Neuronal stem cell (in vitro differentiated cells): Measurements from ENCODE around the gene CYP3A7.

Source experiments
- DNase-seq: peaks from one replicate; pipeline ENCODE4 v3.0.0-alpha.2; 2013; ENCODE audit warnings: low spot score
- H2AFZ ChIP-seq: one replicate; pipeline ENCODE4 v1.6.1; 2013; ENCODE audit warnings: mild to moderate bottlenecking, low read length, inconsistent platforms
- H2AK5ac ChIP-seq: 2 replicates; pipeline ENCODE4 v1.6.1; 2013; ENCODE audit warnings: low read depth, mild to moderate bottlenecking, inconsistent platforms, low read length, moderate library complexity, mixed read lengths
- H2BK120ac ChIP-seq: 2 replicates; pipeline ENCODE4 v1.6.1; 2013; ENCODE audit warnings: low read depth, mild to moderate bottlenecking, inconsistent platforms, low read length, moderate library complexity, mixed read lengths
- H2BK12ac ChIP-seq: one replicate; pipeline ENCODE4 v1.6.1; 2013; ENCODE audit warnings: low read length, inconsistent platforms
- H2BK15ac ChIP-seq: 2 replicates; pipeline ENCODE4 v1.6.1; 2013; ENCODE audit warnings: mild to moderate bottlenecking, low read length, inconsistent platforms, mixed read lengths
- H2BK5ac ChIP-seq: one replicate; pipeline ENCODE4 v1.6.1; 2013; ENCODE audit warnings: inconsistent platforms, mild to moderate bottlenecking, low read length, moderate library complexity
- H3K14ac ChIP-seq: one replicate; pipeline ENCODE4 v1.6.1; 2013; ENCODE audit warnings: low read length, inconsistent platforms
- H3K18ac ChIP-seq: 2 replicates; pipeline ENCODE4 v1.6.1; 2013; ENCODE audit warnings: low read length, inconsistent platforms
- H3K23ac ChIP-seq: 2 replicates; pipeline ENCODE4 v1.6.1; 2013; ENCODE audit warnings: low read depth, mild to moderate bottlenecking, mixed read lengths, low read length, inconsistent platforms; ENCODE audit not compliant: poor library complexity
- H3K27ac ChIP-seq: replicated peaks from 3 replicates; pipeline ENCODE4 v1.5.1; 2013; ENCODE audit warnings: low read length, inconsistent platforms
- H3K27me3 ChIP-seq, 3 experiments: 2 replicates each; pipeline ENCODE4 v1.6.1; 2013; ENCODE audit warnings: low read length in 3 of 3, mild to moderate bottlenecking in 2 of 3, inconsistent platforms in 1 of 3, low read depth in 1 of 3, mixed read lengths in 1 of 3, moderate library complexity in 1 of 3; ENCODE audit not compliant: control insufficient read depth in 3 of 3, insufficient read depth in 3 of 3
- H3K36me3 ChIP-seq, 2 donors: replicated peaks in 1 of 2; 2 replicates each; pipeline ENCODE4 v1.6.1; 2013; ENCODE audit warnings: low read length in 2 of 2; ENCODE audit not compliant: control insufficient read depth in 2 of 2, insufficient read depth in 2 of 2
- H3K4ac ChIP-seq: 2 replicates; pipeline ENCODE4 v1.6.1; 2013; ENCODE audit warnings: inconsistent platforms, mild to moderate bottlenecking, low read length, moderate library complexity
- H3K4me1 ChIP-seq, 2 donors: 1 replicate in 1 of 2; 2 replicates in 1 of 2; pipeline ENCODE4 v1.6.1; 2013; ENCODE audit warnings: low read length in 2 of 2, low read depth in 1 of 2; ENCODE audit not compliant: control insufficient read depth in 2 of 2, insufficient read depth in 1 of 2
- H3K4me2 ChIP-seq: one replicate; pipeline ENCODE4 v1.6.1; 2013; ENCODE audit warnings: mild to moderate bottlenecking, low read length, inconsistent platforms; ENCODE audit not compliant: insufficient read depth, poor library complexity, severe bottlenecking
- H3K4me3 ChIP-seq, 2 donors: 2 replicates each; pipeline ENCODE4 v1.5.1; 2013; ENCODE audit warnings: low read length in 2 of 2, mild to moderate bottlenecking in 2 of 2, inconsistent platforms in 1 of 2, moderate library complexity in 1 of 2
- H3K79me1 ChIP-seq: one replicate; pipeline ENCODE4 v1.6.1; 2013; ENCODE audit warnings: low read depth, mild to moderate bottlenecking, inconsistent platforms, low read length, moderate library complexity
- H3K9ac ChIP-seq: one replicate; pipeline ENCODE4 v1.6.1; 2013; ENCODE audit warnings: mild to moderate bottlenecking, low read depth, low read length, inconsistent platforms; ENCODE audit not compliant: poor library complexity
- H3K9me3 ChIP-seq, 2 donors: replicated peaks in 1 of 2; 2 replicates each; pipeline versions ENCODE3 to v1.6.1; 2013; ENCODE audit warnings: low read length in 2 of 2, mild to moderate bottlenecking in 2 of 2, inconsistent platforms in 1 of 2, low read depth in 1 of 2, mixed read lengths in 1 of 2, moderate library complexity in 1 of 2; ENCODE audit not compliant: control insufficient read depth in 2 of 2, insufficient read depth in 1 of 2
- H4K8ac ChIP-seq: one replicate; pipeline ENCODE4 v1.6.1; 2013; ENCODE audit warnings: low read depth, mild to moderate bottlenecking, inconsistent platforms, low read length, moderate library complexity
- H4K91ac ChIP-seq: one replicate; pipeline ENCODE4 v1.6.1; 2013; ENCODE audit warnings: low read length, low read depth, mild to moderate bottlenecking, inconsistent platforms; ENCODE audit not compliant: poor library complexity
- WGBS, 2 donors: extraction: QIAGEN DNeasy Blood & Tissue Kit; methylation state at CpG; one replicate each; pipeline ENCODE4 v1.1.7; 2013; ENCODE audit warnings: missing lambda C conversion rate in 2 of 2, mixed read lengths in 1 of 2; ENCODE audit not compliant: insufficient read length in 2 of 2, insufficient replicate concordance in 1 of 2; ENCODE audit errors: extremely low coverage in 2 of 2; 5-methylcytosine and 5-hydroxymethylcytosine counted together

CYP3A7 gene

DNA sequence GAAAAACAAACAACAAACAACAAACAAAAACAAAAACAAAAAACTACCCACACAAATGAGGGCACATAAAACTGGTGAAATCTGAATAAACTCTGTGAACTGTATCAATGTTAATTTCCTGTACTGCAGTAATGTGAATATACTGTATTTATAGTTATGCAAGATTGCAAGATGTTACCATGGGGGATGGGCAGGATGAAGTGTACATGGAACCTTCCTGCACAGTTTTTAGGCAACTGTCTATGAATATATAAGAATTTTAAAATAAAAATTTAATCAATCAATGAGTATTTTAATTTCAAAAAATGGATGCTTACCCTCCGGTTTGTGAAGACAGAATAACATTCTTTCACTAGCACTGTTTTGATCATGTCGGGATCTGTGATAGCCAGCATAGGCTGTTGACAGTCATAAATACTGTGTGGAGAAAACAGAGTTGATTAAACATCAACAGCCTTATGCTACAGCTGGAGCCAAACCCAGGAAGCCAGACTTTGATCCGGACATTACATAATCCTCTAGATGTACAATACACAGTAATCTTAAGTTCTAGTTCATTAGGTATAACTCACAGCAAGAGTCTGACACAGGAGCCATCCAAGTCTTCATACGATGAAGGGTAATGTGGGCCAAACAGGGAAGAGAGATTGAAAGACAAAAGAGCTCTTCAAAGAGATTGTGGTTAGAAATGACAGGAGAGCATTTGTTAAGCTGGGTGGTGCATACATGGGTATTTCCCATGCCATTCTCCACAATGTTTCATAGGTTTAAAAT, 14.8 kb downstream of the CYP3A7 start:
- no peak overlapping the region for H3K27ac ChIP-seq

DNA sequence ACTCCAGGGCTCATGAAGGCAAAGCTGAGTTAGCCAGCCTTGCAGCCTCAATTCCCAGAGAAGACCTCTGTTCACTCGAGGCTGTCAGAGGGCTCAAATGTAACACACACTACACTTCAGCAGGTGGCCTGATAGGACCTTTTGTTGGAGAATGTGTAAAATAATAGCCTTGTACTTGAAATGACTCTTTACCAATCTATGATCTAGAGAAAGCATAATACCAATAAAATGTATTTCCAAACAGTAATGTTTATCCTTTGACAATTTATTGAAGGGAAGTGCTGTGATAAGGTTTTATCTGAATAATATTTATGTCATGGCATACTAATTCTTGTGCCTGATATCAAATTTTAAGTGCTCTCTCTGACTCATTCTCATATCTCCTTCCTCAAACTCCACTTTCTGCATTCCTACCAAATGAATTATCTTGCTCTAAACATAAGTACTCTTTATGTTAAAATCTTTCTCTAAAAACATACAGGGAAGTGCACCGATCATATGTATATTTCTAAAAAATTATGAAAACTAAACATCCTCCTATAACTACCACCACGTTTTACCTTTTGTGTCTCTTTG, 20.9 kb downstream of the CYP3A7 start:
- Histone ChIP-seq H3K14ac (no peak overlapping the region), H3K9ac (no peak overlapping the region), H2BK5ac (no peak overlapping the region), H2BK15ac (no peak overlapping the region), H2BK120ac (no peak overlapping the region), H3K18ac (no peak overlapping the region), H2AFZ (no peak overlapping the region), H3K4me3 (no peak overlapping the region), H3K9me3 (peaks cover 0 to 2% of the 10 kb centered on the region in 2 donors), H3K23ac (no peak overlapping the region), H3K4me1 (no peaks in the 10 kb centered on the region), H3K27ac (no peak overlapping the region), H3K27me3 (no peaks in the 10 kb centered on the region), H2BK12ac (no peak overlapping the region), H3K36me3 (no peaks in the 10 kb centered on the region), H3K4ac (no peak overlapping the region), H3K4me2 (no peak overlapping the region), H4K8ac (no peak overlapping the region), H4K91ac (no peak overlapping the region), H2AK5ac (no peak overlapping the region), H3K79me1 (no peaks in the 10 kb centered on the region)
- WGBS, 2 donors = no CpG with 5 or more reads among the region's 3 CpGs
- DNase-seq = no peak

More for the DNA sequence above, 14.8 kb downstream of the CYP3A7 start:
- Histone ChIP-seq H3K4me1 (no peaks in the 10 kb centered on the region), H3K4me3 (no peak overlapping the region), H3K4me2 (no peak overlapping the region), H2AK5ac (no peak overlapping the region), H3K36me3 (no peaks in the 10 kb centered on the region), H2BK120ac (no peak overlapping the region), H3K18ac (no peak overlapping the region), H4K8ac (no peak overlapping the region), H2BK15ac (no peak overlapping the region), H4K91ac (no peak overlapping the region), H2BK5ac (no peak overlapping the region), H3K9me3 (peaks cover 0 to 2% of the 10 kb centered on the region in 2 donors), H3K27me3 (no peaks in the 10 kb centered on the region), H3K14ac (no peak overlapping the region), H2BK12ac (no peak overlapping the region), H3K9ac (no peak overlapping the region), H2AFZ (no peak overlapping the region), H3K4ac (no peak overlapping the region), H3K23ac (no peak overlapping the region), H3K79me1 (no peaks in the 10 kb centered on the region)
- WGBS, 2 donors = no CpG with 5 or more reads among the region's 4 CpGs
- DNase-seq = no peak

GRCh38 chr7:99709838-99710578, 25.0 kb downstream of the CYP3A7 start:
- Histone ChIP-seq H3K27me3 (no peaks in the 10 kb centered on the region), H3K23ac (no peak overlapping the region), H3K4me2 (no peak overlapping the region), H3K4me3 (no peak overlapping the region), H3K4ac (no peak overlapping the region), H3K36me3 (peaks cover 0 to 2% of the 10 kb centered on the region in 2 donors), H2BK15ac (no peak overlapping the region), H2BK12ac (no peak overlapping the region), H3K79me1 (no peaks in the 10 kb centered on the region), H2BK120ac (no peak overlapping the region), H3K27ac (no peak overlapping the region), H3K9ac (no peak overlapping the region), H3K9me3 (peaks cover 0 to 6% of the 10 kb centered on the region in 2 donors), H4K91ac (no peak overlapping the region), H3K14ac (no peak overlapping the region), H2AK5ac (no peak overlapping the region), H3K18ac (no peak overlapping the region), H3K4me1 (no peaks in the 10 kb centered on the region), H2AFZ (no peak overlapping the region), H4K8ac (no peak overlapping the region), H2BK5ac (no peak overlapping the region)
- WGBS, 2 donors = no CpG with 5 or more reads among the region's 2 CpGs
- no peak for DNase-seq

GRCh38 chr7:99709260-99709659, 25.7 kb downstream of the CYP3A7 start:
- Histone ChIP-seq H3K27me3 (no peaks in the 10 kb centered on the region), H3K27ac (no peak overlapping the region), H3K4me3 (no peak overlapping the region), H3K4me1 (no peaks in the 10 kb centered on the region), H2BK15ac (no peak overlapping the region), H4K91ac (no peak overlapping the region), H3K18ac (no peak overlapping the region), H3K79me1 (no peaks in the 10 kb centered on the region), H3K14ac (no peak overlapping the region), H3K4me2 (no peak overlapping the region), H3K9me3 (peaks cover 0 to 6% of the 10 kb centered on the region in 2 donors), H2BK12ac (no peak overlapping the region), H3K9ac (no peak overlapping the region), H2AFZ (no peak overlapping the region), H2BK120ac (no peak overlapping the region), H3K4ac (no peak overlapping the region), H3K23ac (no peak overlapping the region), H3K36me3 (peaks cover 0 to 2% of the 10 kb centered on the region in 2 donors), H4K8ac (no peak overlapping the region), H2AK5ac (no peak overlapping the region), H2BK5ac (no peak overlapping the region)
- DNase-seq = no peak
- no CpG with 5 or more reads among the region's 2 CpGs for WGBS, 2 donors
